H1 (cell line): ENCODE measurements around the gene SLC30A2.

Experiments
- ATF3 ChIP-seq: IDR thresholded peaks from 2 replicates; pipeline ENCODE4 v1.6.1; 2011; ENCODE audit warnings: low read depth, mild to moderate bottlenecking, low read length; ENCODE audit not compliant: insufficient read depth
- EP300 ChIP-seq, 2 experiments: IDR thresholded peaks; 1 replicate in 1 of 2; 2 replicates in 1 of 2; pipeline ENCODE4 v1.6.1; 2011 to 2012; ENCODE audit warnings: low read depth in 2 of 2, low read length in 2 of 2, mild to moderate bottlenecking in 2 of 2, borderline replicate concordance in 1 of 2, inconsistent platforms in 1 of 2, moderate library complexity in 1 of 2
- NRF1 ChIP-seq: IDR thresholded peaks from 2 replicates; pipeline ENCODE4 v1.6.1; 2011; ENCODE audit warnings: mild to moderate bottlenecking, low read depth, low read length, improper control_type of control experiment
- USF2 ChIP-seq: IDR thresholded peaks from 2 replicates; pipeline ENCODE4 v1.6.1; 2011; ENCODE audit warnings: low read length, improper control_type of control experiment

DNA sequence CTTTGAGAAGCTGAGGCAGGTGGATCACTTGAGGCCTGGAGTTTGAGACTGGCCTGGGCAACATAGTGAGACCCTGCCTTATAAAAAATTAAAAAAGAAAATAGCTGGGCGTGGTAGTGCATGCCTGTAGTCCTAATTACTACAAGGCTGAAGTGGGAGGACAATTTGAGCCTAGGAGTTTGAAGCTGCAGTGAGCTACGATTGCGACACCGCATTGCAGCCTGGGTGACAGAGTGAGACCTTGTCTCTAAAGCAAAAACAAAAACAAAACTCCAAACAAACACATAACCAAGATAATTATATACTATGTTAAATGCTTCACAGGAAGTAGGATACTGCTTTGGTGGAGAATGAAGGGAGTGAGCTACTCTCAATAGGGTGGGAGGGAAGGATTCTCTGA, 42.7 kb downstream of the SLC30A2 start:
- TF ChIP-seq EP300 (IDR thresholded peaks at IDR 0.05; ENCODE audit: borderline replicate concordance in 1 of 2, low read depth in 2 of 2, low read length in 2 of 2) (no peak), USF2 (no peak), ATF3 (no peak), NRF1 (no peak)
